Fibroblast of skin of left biceps (primary cell): ENCODE data around the gene TACO1.

Source experiments
- DNase-seq, 2 experiments: peaks; one replicate each; pipeline ENCODE4 v3.0.0-alpha.2; 2013; ENCODE audit warnings: low read depth in 2 of 2

TACO1 gene

DNA sequence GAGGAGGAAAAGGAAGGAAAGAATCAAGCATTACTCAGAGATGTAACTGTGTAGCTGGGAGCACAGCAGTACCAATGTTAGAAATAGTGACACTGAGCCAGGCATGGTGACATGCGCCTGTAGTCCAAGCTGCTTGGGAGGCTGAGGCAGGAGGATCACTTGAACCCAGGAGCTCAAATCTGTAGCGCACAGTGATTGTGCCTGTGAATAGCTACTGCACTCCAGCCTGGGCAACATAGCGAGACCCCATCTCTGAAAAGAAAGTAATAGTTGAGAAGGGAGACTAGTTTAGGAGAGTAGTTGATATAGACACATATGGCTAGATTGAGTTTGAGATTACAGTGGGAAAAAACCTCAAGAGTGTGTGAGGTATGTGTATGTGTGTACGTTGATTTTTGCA is 39.3 kb downstream of the TACO1 start:
- DNase-seq = no peak

- no peak for DNase-seq
These were observed 41.2 kb downstream of the TACO1 start for GRCh38 chr17:63641692-63642448.

DNA sequence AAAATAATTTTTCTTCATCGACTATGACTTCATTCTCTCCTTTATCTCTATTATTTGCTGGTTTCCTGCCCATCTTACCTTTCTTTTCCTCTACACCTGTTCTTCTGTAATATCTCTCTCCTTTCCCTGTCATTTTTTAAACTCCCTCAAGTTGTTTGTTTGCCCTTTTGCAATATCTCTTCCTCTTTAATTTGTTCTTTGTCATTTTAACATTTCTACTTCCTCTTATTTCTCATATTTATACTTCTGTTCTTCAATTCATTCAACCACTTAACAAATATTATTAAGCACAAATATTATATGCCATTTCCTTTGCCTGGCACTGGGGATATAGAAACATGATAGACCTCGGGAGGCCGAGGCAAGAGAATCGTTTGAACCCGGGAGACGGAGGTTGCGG is 44.2 kb downstream of the TACO1 start:
- DNase-seq = no peak

DNA sequence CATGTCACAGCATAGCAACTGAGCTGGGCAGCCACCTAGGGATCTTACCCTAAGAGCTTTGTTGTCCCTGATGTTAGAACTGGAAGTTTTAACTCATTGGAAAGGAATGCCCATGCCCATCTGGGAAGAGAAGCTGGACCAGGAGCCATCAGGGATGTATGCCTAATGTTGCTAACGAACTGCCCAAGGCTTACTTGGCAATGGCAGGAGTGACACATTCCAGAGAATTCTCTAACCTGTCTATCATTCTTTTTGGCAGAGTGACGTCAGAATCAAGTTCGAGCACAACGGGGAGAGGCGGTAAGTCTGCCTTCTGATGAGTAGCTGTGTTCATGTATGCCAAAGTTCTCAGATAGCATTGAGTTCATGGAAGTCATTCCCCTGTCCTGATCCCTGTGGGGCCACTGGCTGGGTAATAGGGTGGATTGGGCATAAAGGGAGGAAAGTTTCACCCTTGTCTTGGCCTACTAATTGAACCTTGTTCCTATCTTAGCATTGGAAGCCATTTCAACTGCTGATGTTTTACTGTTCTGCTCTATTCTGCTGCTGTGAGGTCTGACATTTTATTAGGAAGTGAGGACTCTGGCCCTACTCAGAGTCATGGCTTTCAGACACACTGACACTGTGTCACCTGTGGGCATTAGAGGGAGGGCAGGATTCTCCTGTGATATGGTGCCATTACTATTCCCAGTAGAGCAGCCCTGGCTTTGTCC is 45.2 kb downstream of the TACO1 start:
- DNase-seq = no peak

DNA sequence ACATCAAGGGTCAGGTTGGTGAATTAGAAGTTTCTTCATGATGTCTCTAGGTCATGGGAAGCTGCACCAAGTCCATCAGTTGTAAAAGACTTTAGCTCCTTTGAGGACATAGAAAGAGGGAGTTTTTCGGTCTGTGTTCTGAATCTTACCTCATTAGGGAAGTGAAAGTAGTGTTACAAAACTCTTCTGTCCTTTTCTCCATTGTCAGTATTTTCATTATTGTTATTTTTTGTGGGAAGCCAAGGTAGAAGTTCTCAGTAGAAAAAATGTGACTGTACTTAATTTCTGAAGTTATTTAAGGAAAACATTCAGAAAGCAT is 45.8 kb downstream of the TACO1 start:
- no peak for DNase-seq

DNA sequence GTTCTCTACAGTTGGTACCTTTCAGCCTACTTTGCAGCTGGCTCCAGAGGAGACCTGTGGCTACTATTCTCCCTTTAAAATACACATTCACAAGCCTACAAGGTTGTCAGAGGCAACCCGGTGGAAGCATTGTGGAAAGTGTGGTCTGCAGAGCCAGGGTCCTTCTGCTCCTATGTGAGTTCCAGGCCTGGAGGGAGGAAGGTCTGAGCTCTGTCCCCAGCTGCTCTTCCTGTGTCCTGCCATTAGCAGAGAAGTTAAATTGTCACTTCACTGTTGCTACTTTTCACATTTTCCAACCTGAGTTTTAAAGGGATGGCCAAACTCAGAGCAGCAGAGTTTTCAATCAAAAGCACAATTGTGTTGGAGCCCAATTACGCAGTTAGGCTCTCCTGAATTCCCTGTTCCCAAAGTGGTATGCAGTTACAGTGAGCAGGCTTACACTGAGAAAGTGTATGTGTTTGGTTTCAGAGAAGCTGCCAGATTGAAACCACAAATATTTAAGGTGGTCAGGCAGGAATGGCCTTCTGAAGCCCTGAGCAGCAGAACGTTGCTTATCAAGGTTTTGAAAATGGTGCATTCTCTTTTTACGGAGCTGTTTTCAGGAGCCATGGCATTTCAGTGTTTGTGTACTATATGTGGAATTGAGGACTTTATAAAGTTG is 46.5 kb downstream of the TACO1 start:
- DNase-seq = peak; percentile 29 to 32

DNA sequence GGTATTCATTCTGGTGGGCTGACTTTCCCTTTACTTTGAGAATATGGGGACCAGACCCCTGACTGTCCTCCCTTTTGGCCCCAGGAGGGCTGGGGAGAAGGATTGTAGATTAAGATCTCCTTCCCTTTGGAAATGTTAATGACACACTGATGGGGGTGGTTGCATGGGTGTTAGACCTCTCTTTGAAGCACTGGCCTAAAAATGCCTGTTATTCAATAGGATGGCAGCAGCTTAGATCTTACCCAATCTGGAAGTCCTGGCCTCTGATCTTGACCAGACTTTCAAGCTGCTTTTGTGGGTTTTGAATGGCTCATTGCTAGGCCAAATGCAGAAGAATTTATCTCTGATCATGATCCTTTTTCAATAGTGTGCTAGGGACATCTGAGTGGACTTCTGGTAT is 47.2 kb downstream of the TACO1 start:
- no peak for DNase-seq

DNA sequence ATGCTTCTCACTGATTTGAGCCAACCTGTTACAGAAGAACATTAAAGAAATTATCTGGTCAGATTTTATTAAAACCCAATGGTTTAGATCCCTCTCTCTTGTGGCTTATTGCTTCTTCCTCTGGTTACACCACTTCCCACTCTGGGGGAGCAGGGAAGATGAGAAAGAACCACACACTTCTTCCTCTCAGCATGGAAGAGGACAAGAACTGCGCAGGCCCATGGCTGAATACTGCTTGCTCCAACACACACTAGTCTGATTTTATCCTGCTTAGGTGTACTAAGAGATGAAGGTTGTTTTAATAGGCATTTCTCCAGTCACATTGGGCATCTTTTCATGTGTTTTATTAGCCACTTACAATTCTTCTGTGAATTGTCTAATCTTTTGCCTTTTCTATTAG is 49.1 kb downstream of the TACO1 start:
- no peak for DNase-seq

DNA sequence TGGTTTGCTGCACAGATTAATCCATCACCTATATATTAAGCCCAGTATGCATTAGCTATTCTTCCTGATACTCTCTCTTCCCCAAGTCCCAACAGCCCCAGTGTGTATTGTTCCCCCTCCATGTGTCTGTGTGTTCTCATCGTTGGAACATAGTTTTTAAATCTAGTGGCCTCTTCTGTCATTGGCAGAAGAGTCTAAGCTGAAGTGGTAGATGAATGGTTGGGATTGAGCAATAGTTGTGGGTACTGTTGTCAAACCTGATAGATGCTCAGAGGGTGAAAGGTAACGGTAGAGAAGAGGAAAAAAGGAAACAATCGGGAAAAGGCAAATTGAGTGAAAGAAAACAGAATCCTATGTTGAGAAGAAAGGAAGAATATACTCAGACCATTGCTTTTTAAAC is 51.4 kb downstream of the TACO1 start:
- DNase-seq = no peak

GRCh38 chr17:63653050-63653449 is 52.4 kb downstream of the TACO1 start:
- no peak for DNase-seq

DNA sequence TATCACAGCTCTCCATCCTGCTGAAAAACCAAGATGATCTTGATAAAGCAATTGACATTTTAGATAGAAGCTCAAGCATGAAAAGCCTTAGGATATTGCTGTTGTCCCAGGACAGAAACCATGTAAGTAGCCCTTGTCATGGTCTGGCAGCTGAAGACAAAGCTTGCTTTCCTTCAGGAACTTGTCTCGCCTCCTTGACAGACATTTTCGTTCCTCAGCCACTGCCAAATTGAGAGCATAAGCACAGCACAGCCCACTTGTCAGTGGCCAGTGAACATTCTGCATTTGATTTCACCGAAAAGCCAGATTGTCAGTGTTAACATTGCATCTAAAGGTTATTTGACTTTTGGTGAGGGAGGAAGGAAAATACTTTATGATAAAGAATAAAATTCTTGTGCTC is 57.1 kb downstream of the TACO1 start:
- DNase-seq = no peak
